Esophagus muscularis mucosa (tissue), 4 donors: ENCODE measurements around the gene BIN1.

Experiments
- CTCF ChIP-seq, 3 experiments: fragments of 200-600 bp in 2 of 3; fragments of 450-650 bp in 1 of 3; sonication (generic) in 2 of 3; IDR thresholded peaks; one replicate each; pipeline ENCODE4 v1.5.1; 2017 to 2019; ENCODE audit warnings: antibody characterized with exemption in 3 of 3, mild to moderate bottlenecking in 2 of 3, moderate library complexity in 1 of 3
- EP300 ChIP-seq: sonication (generic); formaldehyde crosslinking; IDR thresholded peaks from one replicate; pipeline ENCODE4 v1.6.1; 2017; ENCODE audit warnings: antibody characterized with exemption
- POLR2A ChIP-seq: fragments of 450-650 bp; IDR thresholded peaks from one replicate; pipeline ENCODE4 v1.6.1; 2017; ENCODE audit warnings: antibody characterized with exemption, moderate library complexity, mild to moderate bottlenecking, low read depth
- POLR2AphosphoS5 ChIP-seq, 2 donors: sonication (generic); formaldehyde crosslinking; IDR thresholded peaks; one replicate each; pipeline ENCODE4 v1.6.1; 2017; ENCODE audit warnings: antibody characterized with exemption in 2 of 2

DNA sequence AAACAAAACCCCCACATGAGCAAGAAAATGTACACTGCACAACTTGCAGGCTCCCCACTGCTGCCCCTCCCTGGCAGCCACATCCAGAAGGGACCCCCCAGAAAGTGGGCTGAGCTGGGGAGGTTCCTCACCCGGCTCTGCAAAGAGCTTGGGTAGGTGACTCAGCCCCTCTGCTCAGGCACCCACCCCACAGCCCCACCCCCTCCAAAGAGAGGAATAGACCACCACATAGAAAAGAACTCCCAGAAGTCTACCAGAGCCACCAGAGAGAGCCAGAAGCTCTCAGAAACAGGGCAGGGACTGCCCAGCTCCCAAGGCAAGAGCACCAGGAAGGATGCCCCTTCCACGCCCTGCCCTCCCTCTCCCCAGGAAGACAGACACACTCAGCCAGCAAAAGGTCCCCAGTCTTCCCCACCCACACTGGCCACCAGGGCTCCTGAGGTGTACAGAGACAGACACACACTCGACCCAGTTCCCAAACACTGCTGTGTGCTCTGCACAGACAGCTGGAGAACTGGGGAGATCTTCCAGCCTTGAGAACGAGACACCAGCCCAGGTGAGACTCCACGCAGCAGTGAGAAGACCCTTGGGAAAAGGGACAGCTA lies 28.2 kb downstream of the BIN1 start:
- TF ChIP-seq POLR2A (no peak), CTCF (IDR thresholded peaks at IDR 0.05) (no peak), POLR2AphosphoS5 (IDR thresholded peaks at IDR 0.05) (no peak), EP300 (no peak)
